ENCODE results near the gene CNOT4.
A peak's percentile ranks its signal among the peaks of the same experiment; 100 is the strongest.
"Not testable (repeated sequence)": the region's sequence is repeated elsewhere in the genome, so short reads cannot be mapped to it uniquely, and the experiment has no call there.

Gene CNOT4

DNA sequence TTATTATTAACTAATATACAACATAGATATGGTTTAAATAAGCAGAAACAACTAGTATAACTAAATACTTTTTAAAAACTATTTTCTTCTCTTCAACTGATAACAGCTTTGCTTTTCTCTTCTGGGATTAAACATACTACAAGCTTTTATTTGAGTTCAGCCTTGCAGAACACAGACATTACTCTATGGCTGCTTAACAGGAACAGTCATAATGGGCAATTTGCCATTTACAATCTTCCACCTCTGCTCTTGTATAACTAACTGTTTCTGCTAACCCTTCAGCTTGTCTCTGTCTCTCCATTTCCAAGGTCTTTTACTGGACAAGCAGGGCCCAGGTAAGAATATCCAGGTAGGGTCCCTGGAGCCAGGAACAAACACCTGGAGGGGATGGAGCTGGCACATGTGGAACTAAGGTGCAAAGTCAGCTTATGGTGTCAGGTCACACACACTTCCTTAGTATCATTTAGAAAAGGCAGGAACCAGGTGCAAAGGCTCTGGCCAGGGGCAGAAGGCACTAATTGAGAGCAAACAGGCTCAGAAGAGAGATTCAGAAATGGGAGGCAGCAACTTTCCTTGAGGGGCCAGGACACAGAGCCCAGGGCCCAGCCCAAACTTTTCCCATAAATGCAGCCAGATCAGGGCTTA is 183.1 kb downstream of the CNOT4 start:
- DNase-seq (ENCODE audit: low read depth) = no peak

DNA sequence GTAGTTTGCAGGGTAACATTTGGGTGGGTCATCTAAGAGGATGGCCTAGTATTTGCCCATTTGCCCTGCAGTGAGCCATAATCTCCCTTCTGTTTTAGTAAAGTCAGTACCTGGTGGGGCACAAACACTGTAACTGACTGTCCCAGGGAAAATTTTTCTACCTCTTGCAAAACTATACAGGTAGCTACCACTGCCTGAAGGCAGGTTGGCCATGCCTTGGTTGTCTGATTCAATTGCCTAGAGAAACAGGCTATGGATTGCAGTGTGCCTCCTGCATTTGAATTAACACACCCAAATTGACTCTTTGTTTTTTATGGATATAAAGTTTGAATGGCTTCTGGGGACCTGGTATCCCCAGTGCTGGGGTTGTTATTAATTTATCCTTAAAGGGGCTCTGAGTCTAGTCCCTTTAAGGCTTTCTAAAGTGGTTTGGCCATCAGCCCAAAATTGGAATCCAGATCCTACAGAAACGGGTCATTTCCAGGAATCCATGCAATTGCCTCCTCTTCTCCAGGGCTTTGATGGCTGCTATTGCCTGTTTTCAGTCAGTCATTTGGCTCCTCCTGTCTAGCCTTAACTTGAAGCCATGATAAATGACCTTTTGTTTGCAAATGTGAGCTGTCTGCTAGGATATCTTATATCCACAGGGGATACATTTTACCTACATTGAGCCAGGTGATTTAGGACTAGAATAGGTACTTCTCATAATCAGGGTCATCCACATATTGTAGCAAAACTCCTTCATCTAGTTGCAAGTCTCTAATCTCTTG is 187.1 kb downstream of the CNOT4 start:
- no peak for DNase-seq (ENCODE audit: low read depth)

DNA sequence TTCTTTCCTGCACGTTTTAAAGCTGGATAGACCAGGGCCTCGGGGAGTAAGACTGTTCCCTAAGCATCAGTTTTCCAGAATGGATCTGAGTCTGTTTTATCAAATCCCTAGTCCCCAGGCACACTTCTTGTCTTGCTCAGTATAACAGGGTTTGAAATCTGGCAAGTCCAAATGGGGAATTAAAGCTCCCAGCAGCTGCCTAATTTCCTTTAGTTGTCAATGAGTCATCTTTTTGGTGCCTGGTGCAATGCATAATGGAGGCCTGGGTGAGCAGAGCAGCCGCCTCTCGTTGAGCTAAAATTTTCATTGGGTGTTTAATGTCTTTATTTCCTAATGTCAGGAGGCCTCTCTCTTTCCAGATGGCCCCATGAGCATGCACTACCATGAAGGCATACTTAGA is 188.3 kb downstream of the CNOT4 start:
- DNase-seq (ENCODE audit: low read depth) = no peak

DNA sequence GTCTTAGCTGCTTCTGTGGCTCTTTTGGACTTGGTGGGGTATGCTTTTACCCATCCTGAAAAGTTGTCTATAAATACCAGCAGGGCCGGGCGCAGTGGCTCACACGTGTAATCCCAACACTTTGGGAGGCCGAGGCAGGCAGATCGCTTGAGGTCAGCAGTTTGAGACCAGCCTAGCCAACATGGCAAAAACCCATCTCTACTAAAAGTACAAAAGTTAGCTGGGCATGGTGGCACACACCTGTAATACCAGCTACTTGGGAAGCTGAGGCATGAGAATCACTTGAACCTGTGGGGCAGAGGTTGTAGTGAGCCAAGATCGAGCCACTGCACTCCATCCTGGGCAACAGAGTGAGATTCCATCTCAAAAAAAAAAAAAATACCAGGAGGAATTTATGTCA is 188.9 kb downstream of the CNOT4 start:
- not testable (repeated sequence) for DNase-seq (ENCODE audit: low read depth)

DNA sequence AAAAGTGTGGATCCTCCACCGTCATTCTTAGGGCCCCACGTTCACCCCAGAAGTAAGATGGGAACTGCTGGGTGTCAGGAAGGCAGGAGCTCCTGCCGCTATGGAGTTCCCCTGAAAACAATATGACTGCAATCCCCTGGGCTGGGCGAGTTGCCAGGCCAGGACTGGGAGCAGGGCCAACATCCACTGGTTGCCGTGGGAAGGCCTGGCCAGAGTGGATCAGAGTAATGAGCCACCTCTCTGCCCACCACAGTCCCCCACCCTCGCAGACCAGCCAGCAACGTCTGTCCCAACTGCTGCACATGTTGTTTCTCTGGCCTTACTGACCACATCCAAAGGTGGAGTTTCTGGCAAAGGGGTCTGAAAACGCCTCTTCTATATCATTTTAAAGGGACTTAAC is 189.6 kb downstream of the CNOT4 start:
- peak; percentile 24 for DNase-seq (ENCODE audit: low read depth)

DNA sequence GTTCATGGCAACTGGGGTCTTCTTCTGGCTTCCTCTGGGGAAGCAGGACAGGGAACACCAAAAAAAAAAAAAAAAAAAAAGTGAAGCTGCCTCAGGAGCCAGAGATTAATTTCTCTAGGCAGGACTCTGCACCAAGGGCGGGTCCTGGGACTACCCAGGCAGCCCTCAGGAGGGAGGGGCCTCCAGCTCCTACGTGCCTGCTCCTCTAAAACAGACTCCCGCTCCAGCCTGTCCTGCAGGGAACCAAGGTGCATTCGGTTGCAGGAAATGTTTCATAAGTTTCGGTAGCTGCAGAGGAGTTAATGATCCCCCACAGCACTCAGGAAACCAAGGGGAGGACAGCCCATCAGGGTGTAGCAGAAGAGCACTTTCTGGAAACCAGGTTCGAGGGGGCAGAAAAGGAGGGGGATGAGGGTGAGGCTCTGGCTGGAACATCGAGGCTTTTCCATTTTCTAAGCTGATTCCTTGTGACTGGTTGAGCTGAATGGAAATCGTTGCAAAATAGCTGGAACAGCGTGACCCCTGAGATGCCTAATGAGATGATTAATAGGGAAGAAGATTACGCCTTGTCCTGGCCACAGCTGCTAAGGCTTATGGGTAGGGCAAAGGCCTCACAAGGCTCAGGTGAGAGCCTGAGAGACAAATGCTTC is 192.1 kb downstream of the CNOT4 start:
- DNase-seq (ENCODE audit: low read depth) = no peak

DNA sequence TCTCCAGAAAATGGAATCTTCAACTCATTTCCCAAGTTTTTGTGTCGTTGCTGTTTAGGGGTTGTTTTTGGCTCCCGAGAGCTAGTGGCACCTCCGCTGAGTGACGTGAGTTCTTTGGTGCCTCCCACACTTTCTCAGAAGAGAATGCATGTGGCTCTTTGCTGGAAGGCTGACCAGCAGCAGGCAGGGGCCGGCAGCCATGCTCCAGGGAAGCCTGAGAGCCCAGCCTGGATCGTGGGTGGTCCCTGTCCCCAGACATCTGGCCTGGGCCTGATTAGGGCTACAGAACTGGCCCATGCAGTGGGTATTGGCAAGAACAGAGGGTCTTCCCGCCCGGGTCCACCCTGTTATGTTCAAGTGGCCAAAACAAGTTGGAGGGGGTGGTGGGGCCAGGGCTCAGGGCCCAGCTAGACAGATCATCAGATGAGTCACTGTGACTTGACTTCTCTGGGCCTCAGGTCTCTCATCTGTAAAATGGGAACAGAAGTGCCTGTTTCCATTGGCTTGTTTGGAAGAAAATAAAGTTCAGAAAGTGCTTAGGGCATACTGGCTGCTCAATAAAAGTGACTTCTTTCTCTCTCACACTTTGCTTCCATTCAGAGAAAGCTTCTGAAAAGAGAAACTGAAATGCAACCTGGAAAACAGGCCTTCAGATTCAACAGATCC is 193.1 kb downstream of the CNOT4 start:
- no peak for DNase-seq (ENCODE audit: low read depth)

DNA sequence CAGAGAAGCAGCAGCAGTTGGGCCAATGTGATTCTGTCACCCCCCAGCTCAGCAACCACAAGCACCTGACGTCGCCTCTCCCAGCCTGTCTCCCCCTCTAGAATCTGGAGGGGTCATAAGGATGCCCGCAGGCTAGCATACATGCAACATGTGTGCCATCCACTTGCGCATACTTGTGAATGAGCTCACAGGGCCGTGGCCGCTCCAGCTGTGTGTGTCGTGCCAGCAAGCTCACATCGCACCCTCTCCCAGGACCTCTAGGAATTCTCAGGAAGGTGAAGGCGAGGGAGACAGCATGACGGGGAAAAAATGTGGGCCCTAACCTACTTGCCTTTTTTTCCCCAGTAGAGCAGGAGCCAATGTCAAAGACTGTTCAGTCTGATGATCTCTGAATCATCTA is 195.9 kb downstream of the CNOT4 start:
- no peak for DNase-seq (ENCODE audit: low read depth)

Measured in fibroblast of gingiva (primary cell).